ENCODE data around the gene GALNT9.

The GALNT9 gene

DNA sequence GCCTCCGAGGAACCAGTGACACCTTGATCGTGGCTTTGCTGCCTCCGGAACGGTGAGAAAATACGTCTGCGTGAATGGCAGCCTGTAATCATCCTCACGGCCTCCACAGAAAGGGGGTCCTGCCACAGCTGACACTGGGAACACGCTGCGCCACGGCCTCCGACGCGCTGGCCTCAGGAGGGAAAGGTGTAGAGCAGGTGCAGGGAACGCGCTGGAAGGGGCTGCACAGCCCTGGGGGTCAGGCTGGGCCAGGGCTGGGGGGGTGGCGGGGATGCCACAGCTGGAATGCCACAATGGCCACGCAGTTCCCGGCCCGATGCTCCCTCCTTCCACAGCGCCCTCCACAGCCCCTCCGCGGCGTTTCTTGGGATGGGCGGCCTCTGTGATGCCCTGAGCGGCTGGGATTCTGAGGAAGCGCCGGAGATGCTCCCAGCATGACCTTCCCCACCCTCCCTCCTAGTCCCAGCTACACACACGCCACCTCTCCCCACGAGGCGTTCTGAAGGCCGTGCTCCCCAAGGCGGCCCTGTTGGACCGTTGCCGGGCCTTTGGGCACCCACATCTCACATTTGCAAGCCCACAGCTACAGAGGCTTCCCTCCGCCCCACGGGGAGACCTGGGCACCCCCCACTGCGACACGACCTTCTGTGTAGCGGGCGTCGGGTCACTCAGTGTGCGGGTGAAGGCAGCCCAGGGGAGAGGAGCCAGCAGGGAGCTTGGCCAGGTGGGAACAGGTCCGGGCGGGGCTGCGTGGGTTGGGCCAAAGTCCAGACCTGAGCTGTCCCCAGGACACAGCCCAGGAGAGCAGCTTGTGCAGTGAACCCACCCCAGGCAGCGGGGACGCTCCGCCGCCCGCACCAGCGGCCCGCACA is 31.8 kb upstream of the GALNT9 start:
- Histone ChIP-seq H3K4me3 (ENCODE audit: low read length in 2 of 2) (no peak overlapping the region), H3K4me1 (ENCODE audit: control insufficient read depth in 2 of 2, insufficient read depth in 1 of 2, low read depth in 1 of 2, low read length in 2 of 2) (peaks cover under 1% of the 10 kb centered on the region in 2 donors), H2AK5ac (ENCODE audit: low read depth, low read length) (peak overlapping the region; percentile 63), H3K9me3 (replicated peaks in 1 of 2; ENCODE audit: control insufficient read depth in 2 of 2, insufficient read depth in 1 of 2, low read depth in 1 of 2, low read length in 2 of 2) (no peaks in the 10 kb centered on the region), H3K4me2 (ENCODE audit: insufficient read depth, low read length, poor library complexity, severe bottlenecking) (no peak overlapping the region), H3K36me3 (replicated peaks in 1 of 2; ENCODE audit: control insufficient read depth in 2 of 2, insufficient read depth in 2 of 2, low read length in 2 of 2) (no peaks in the 10 kb centered on the region), H4K91ac (ENCODE audit: low read depth, low read length, poor library complexity) (no peak overlapping the region), H2BK120ac (ENCODE audit: low read depth, low read length) (no peak overlapping the region), H2BK12ac (ENCODE audit: low read length) (peak overlapping the region; percentile 73), H3K18ac (ENCODE audit: low read length) (no peak overlapping the region), H3K27me3 (ENCODE audit: control insufficient read depth in 3 of 3, insufficient read depth in 3 of 3, low read depth in 1 of 3, low read length in 3 of 3) (peaks cover 0 to 5% (median 5%) of the 10 kb centered on the region in 3 experiments), H3K23ac (ENCODE audit: low read depth, low read length, poor library complexity) (peak overlapping the region; percentile 73), H2BK5ac (ENCODE audit: low read length) (no peak overlapping the region), H3K14ac (ENCODE audit: low read length) (peak overlapping the region; percentile 89), H3K4ac (ENCODE audit: low read length) (no peak overlapping the region), H2BK15ac (ENCODE audit: low read length) (peak overlapping the region; percentile 37), H3K9ac (ENCODE audit: low read depth, low read length, poor library complexity) (peak overlapping the region; percentile 12), H3K79me1 (ENCODE audit: low read depth, low read length) (peaks cover 5% of the 10 kb centered on the region), H4K8ac (ENCODE audit: low read depth, low read length) (peak overlapping the region; percentile 43), H2AFZ (ENCODE audit: low read length) (no peak overlapping the region), H3K27ac (replicated peaks; ENCODE audit: low read length) (no peak overlapping the region)
- WGBS, 2 donors (ENCODE audit: extremely low coverage in 2 of 2, insufficient read length in 2 of 2, insufficient replicate concordance in 1 of 2), result no CpG with 5 or more reads among the region's 52 CpGs
- DNase-seq (ENCODE audit: low spot score), result no peak

GRCh38 chr12:132360410-132360809 is 31.0 kb upstream of the GALNT9 start:
- H2BK5ac ChIP-seq (ENCODE audit: low read length), result no peak overlapping the region
- H3K4me2 ChIP-seq (ENCODE audit: insufficient read depth, low read length, poor library complexity, severe bottlenecking), result no peak overlapping the region
- peaks cover 0 to 7% (median 5%) of the 10 kb centered on the region in 3 experiments for H3K27me3 ChIP-seq (ENCODE audit: control insufficient read depth in 3 of 3, insufficient read depth in 3 of 3, low read depth in 1 of 3, low read length in 3 of 3)
- no peak overlapping the region for H3K9ac ChIP-seq (ENCODE audit: low read depth, low read length, poor library complexity)
- no peak overlapping the region for H2BK120ac ChIP-seq (ENCODE audit: low read depth, low read length)
- no peaks in the 10 kb centered on the region for H3K36me3 ChIP-seq (replicated peaks in 1 of 2; ENCODE audit: control insufficient read depth in 2 of 2, insufficient read depth in 2 of 2, low read length in 2 of 2)
- H2AK5ac ChIP-seq (ENCODE audit: low read depth, low read length), result peak overlapping the region; percentile 63
- no peaks in the 10 kb centered on the region for H3K9me3 ChIP-seq (replicated peaks in 1 of 2; ENCODE audit: control insufficient read depth in 2 of 2, insufficient read depth in 1 of 2, low read depth in 1 of 2, low read length in 2 of 2)
- H3K23ac ChIP-seq (ENCODE audit: low read depth, low read length, poor library complexity), result peak overlapping the region; percentile 68
- WGBS, 2 donors (ENCODE audit: extremely low coverage in 2 of 2, insufficient read length in 2 of 2, insufficient replicate concordance in 1 of 2), result no CpG with 5 or more reads among the region's 7 CpGs
- no peak overlapping the region for H2BK12ac ChIP-seq (ENCODE audit: low read length)
- no peaks in the 10 kb centered on the region for H3K4me1 ChIP-seq (ENCODE audit: control insufficient read depth in 2 of 2, insufficient read depth in 1 of 2, low read depth in 1 of 2, low read length in 2 of 2)
- DNase-seq (ENCODE audit: low spot score), result no peak
- H3K14ac ChIP-seq (ENCODE audit: low read length), result peak overlapping the region; percentile 89
- H4K8ac ChIP-seq (ENCODE audit: low read depth, low read length), result peak overlapping the region; percentile 43
- H3K18ac ChIP-seq (ENCODE audit: low read length), result no peak overlapping the region
- H3K27ac ChIP-seq (replicated peaks; ENCODE audit: low read length), result no peak overlapping the region
- no peak overlapping the region for H4K91ac ChIP-seq (ENCODE audit: low read depth, low read length, poor library complexity)
- no peak overlapping the region for H3K4ac ChIP-seq (ENCODE audit: low read length)
- no peak overlapping the region for H2AFZ ChIP-seq (ENCODE audit: low read length)
- no peak overlapping the region for H2BK15ac ChIP-seq (ENCODE audit: low read length)
- peaks cover 4% of the 10 kb centered on the region for H3K79me1 ChIP-seq (ENCODE audit: low read depth, low read length)
- no peak overlapping the region for H3K4me3 ChIP-seq (ENCODE audit: low read length in 2 of 2)

DNA sequence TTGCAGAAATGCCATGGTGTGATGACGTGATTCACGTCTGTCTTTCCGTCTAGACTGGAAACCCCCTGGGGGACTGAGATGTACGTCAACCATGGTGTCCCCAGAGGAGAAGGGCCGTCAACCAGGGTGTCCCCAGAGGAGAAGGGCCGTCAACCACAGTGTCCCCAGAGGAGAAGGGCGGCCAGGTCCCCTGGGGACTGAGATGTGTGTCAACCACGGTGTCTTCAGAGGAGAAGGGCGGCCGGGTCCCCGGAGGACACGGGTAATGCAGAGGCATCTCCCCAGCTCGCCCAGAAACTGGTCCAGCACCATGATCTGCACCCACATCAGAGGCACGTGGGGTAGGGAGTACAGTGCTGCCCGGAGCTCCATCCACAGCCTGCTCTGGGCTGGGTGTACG is 30.6 kb upstream of the GALNT9 start:
- H4K8ac ChIP-seq (ENCODE audit: low read depth, low read length), result no peak overlapping the region
- peak overlapping the region; percentile 9 for H2BK15ac ChIP-seq (ENCODE audit: low read length)
- peaks cover 4% of the 10 kb centered on the region for H3K79me1 ChIP-seq (ENCODE audit: low read depth, low read length)
- peaks cover 0 to 11% (median 5%) of the 10 kb centered on the region in 3 experiments for H3K27me3 ChIP-seq (ENCODE audit: control insufficient read depth in 3 of 3, insufficient read depth in 3 of 3, low read depth in 1 of 3, low read length in 3 of 3)
- H2BK120ac ChIP-seq (ENCODE audit: low read depth, low read length), result no peak overlapping the region
- no peak overlapping the region for H4K91ac ChIP-seq (ENCODE audit: low read depth, low read length, poor library complexity)
- peak overlapping the region; percentile 53 for H3K4ac ChIP-seq (ENCODE audit: low read length)
- WGBS, 2 donors (ENCODE audit: extremely low coverage in 2 of 2, insufficient read length in 2 of 2, insufficient replicate concordance in 1 of 2), result no CpG with 5 or more reads among the region's 16 CpGs
- no peak overlapping the region for H2AFZ ChIP-seq (ENCODE audit: low read length)
- H3K4me1 ChIP-seq (ENCODE audit: control insufficient read depth in 2 of 2, insufficient read depth in 1 of 2, low read depth in 1 of 2, low read length in 2 of 2), result no peaks in the 10 kb centered on the region
- H3K9ac ChIP-seq (ENCODE audit: low read depth, low read length, poor library complexity), result no peak overlapping the region
- H2BK5ac ChIP-seq (ENCODE audit: low read length), result no peak overlapping the region
- no peak overlapping the region for H3K4me3 ChIP-seq (ENCODE audit: low read length in 2 of 2)
- no peak overlapping the region for H2BK12ac ChIP-seq (ENCODE audit: low read length)
- H3K4me2 ChIP-seq (ENCODE audit: insufficient read depth, low read length, poor library complexity, severe bottlenecking), result no peak overlapping the region
- H3K14ac ChIP-seq (ENCODE audit: low read length), result peak overlapping the region; percentile 47
- H2AK5ac ChIP-seq (ENCODE audit: low read depth, low read length), result no peak overlapping the region
- H3K36me3 ChIP-seq (replicated peaks in 1 of 2; ENCODE audit: control insufficient read depth in 2 of 2, insufficient read depth in 2 of 2, low read length in 2 of 2), result no peaks in the 10 kb centered on the region
- peak overlapping the region; percentile 85 for H3K18ac ChIP-seq (ENCODE audit: low read length)
- DNase-seq (ENCODE audit: low spot score), result no peak
- no peaks in the 10 kb centered on the region for H3K9me3 ChIP-seq (replicated peaks in 1 of 2; ENCODE audit: control insufficient read depth in 2 of 2, insufficient read depth in 1 of 2, low read depth in 1 of 2, low read length in 2 of 2)
- H3K27ac ChIP-seq (replicated peaks; ENCODE audit: low read length), result no peak overlapping the region
- H3K23ac ChIP-seq (ENCODE audit: low read depth, low read length, poor library complexity), result peak overlapping the region; percentile 68

GRCh38 chr12:132359551-132359950 is 30.2 kb upstream of the GALNT9 start:
- WGBS, 2 donors (ENCODE audit: extremely low coverage in 2 of 2, insufficient read length in 2 of 2, insufficient replicate concordance in 1 of 2), result no CpG with 5 or more reads among the region's 14 CpGs
- DNase-seq (ENCODE audit: low spot score), result no peak
- Histone ChIP-seq H3K79me1 (ENCODE audit: low read depth, low read length) (peaks cover 4% of the 10 kb centered on the region), H2BK15ac (ENCODE audit: low read length) (peak overlapping the region; percentile 9), H3K4ac (ENCODE audit: low read length) (no peak overlapping the region), H3K4me3 (ENCODE audit: low read length in 2 of 2) (no peak overlapping the region), H2BK120ac (ENCODE audit: low read depth, low read length) (no peak overlapping the region), H3K4me2 (ENCODE audit: insufficient read depth, low read length, poor library complexity, severe bottlenecking) (no peak overlapping the region), H3K14ac (ENCODE audit: low read length) (no peak overlapping the region), H3K23ac (ENCODE audit: low read depth, low read length, poor library complexity) (peak overlapping the region; percentile 68), H3K9ac (ENCODE audit: low read depth, low read length, poor library complexity) (no peak overlapping the region), H2BK5ac (ENCODE audit: low read length) (no peak overlapping the region), H3K18ac (ENCODE audit: low read length) (peak overlapping the region; percentile 71), H3K27me3 (ENCODE audit: control insufficient read depth in 3 of 3, insufficient read depth in 3 of 3, low read depth in 1 of 3, low read length in 3 of 3) (peaks cover 0 to 11% (median 5%) of the 10 kb centered on the region in 3 experiments), H3K36me3 (replicated peaks in 1 of 2; ENCODE audit: control insufficient read depth in 2 of 2, insufficient read depth in 2 of 2, low read length in 2 of 2) (no peaks in the 10 kb centered on the region), H2BK12ac (ENCODE audit: low read length) (no peak overlapping the region), H2AK5ac (ENCODE audit: low read depth, low read length) (peak overlapping the region; percentile 79), H3K4me1 (ENCODE audit: control insufficient read depth in 2 of 2, insufficient read depth in 1 of 2, low read depth in 1 of 2, low read length in 2 of 2) (no peaks in the 10 kb centered on the region), H2AFZ (ENCODE audit: low read length) (no peak overlapping the region), H4K8ac (ENCODE audit: low read depth, low read length) (peak overlapping the region; percentile 86), H4K91ac (ENCODE audit: low read depth, low read length, poor library complexity) (no peak overlapping the region), H3K27ac (replicated peaks; ENCODE audit: low read length) (no peak overlapping the region), H3K9me3 (replicated peaks in 1 of 2; ENCODE audit: control insufficient read depth in 2 of 2, insufficient read depth in 1 of 2, low read depth in 1 of 2, low read length in 2 of 2) (no peaks in the 10 kb centered on the region)
